GM12878 (cell line): ENCODE data around the gene DNMT3A. TPM values are rescaled to one million over a fixed set of nuclear protein-coding genes. Genes with fewer than 3 reads are reported as not detected.

Source experiments
- BACH1 ChIP-seq: fragments of 450-650 bp; IDR thresholded peaks from 2 replicates; pipeline ENCODE4 v1.6.1; 2017; ENCODE audit warnings: mild to moderate bottlenecking, borderline replicate concordance
- CEBPB ChIP-seq, 2 experiments: fragments of 150-350 bp in 1 of 2; IDR thresholded peaks; 2 replicates each; pipeline ENCODE4 v1.6.1; 2012 to 2014; ENCODE audit warnings: low read depth in 2 of 2, low read length in 2 of 2, borderline replicate concordance in 1 of 2, inconsistent platforms in 1 of 2
- CHD4 ChIP-seq: fragments of 200-600 bp; sonication (generic); IDR thresholded peaks from 2 replicates; pipeline ENCODE4 v1.6.1; 2016; ENCODE audit warnings: mild to moderate bottlenecking
- CREM ChIP-seq: IDR thresholded peaks from 2 replicates; pipeline ENCODE4 v1.6.1; 2014; ENCODE audit warnings: antibody characterized with exemption, low read depth
- DPF2 ChIP-seq: fragments of 450-650 bp; IDR thresholded peaks from 2 replicates; pipeline ENCODE4 v1.6.1; 2017; ENCODE audit warnings: mild to moderate bottlenecking
- EP300 ChIP-seq, 2 experiments: fragments of 150-350 bp in 1 of 2; IDR thresholded peaks; 2 replicates each; pipeline ENCODE4 v1.6.1; 2011 to 2012; ENCODE audit warnings: low read depth in 2 of 2, low read length in 2 of 2, borderline replicate concordance in 1 of 2, improper control_type of control experiment in 1 of 2, inconsistent platforms in 1 of 2; ENCODE audit not compliant: control insufficient read depth in 1 of 2
- ETV6 ChIP-seq, 2 experiments: fragments of 450-650 bp in 1 of 2; IDR thresholded peaks in 1 of 2; conservative IDR thresholded peaks in 1 of 2; 2 replicates each; pipeline ENCODE4 v1.6.1; 2014; ENCODE audit warnings: antibody characterized with exemption in 1 of 2, borderline replicate concordance in 1 of 2, low read depth in 1 of 2, mild to moderate bottlenecking in 1 of 2, moderate library complexity in 1 of 2
- HCFC1 ChIP-seq: fragments of 150-350 bp; IDR thresholded peaks from 2 replicates; pipeline ENCODE4 v1.6.1; 2014; ENCODE audit warnings: low read length
- HDGF ChIP-seq: fragments of 450-650 bp; IDR thresholded peaks from 2 replicates; pipeline ENCODE4 v1.6.1; 2016; ENCODE audit warnings: antibody characterized with exemption
- KDM1A ChIP-seq: fragments of 200-600 bp; sonication (generic); IDR thresholded peaks from 2 replicates; pipeline ENCODE4 v1.6.1; 2016; ENCODE audit warnings: borderline replicate concordance
- NFIC ChIP-seq: IDR thresholded peaks from 2 replicates; pipeline ENCODE4 v1.6.1; 2012; ENCODE audit warnings: low read depth, mild to moderate bottlenecking, inconsistent platforms, low read length, moderate library complexity
- NFYB ChIP-seq: IDR thresholded peaks from 2 replicates; pipeline ENCODE4 v1.6.1; 2011; ENCODE audit warnings: low read depth, mild to moderate bottlenecking, low read length, improper control_type of control experiment, moderate library complexity; ENCODE audit not compliant: insufficient read depth
- PAX5 ChIP-seq: IDR thresholded peaks from 2 replicates; pipeline ENCODE4 v1.6.1; 2011; ENCODE audit warnings: low read depth, low read length, borderline replicate concordance
- RAD21 ChIP-seq: IDR thresholded peaks from 2 replicates; pipeline ENCODE4 v1.6.1; 2011; ENCODE audit warnings: mild to moderate bottlenecking, low read depth, low read length, moderate library complexity; ENCODE audit not compliant: insufficient read depth
- RELA ChIP-seq: fragments of 450-650 bp; IDR thresholded peaks from 2 replicates; pipeline ENCODE4 v1.8.0; 2014; ENCODE audit warnings: borderline replicate concordance; ENCODE audit not compliant: partially characterized antibody
- RFX5 ChIP-seq: IDR thresholded peaks from 2 replicates; pipeline ENCODE4 v1.6.1; 2011; ENCODE audit warnings: low read depth, low read length, improper control_type of control experiment
- TBL1XR1 ChIP-seq: IDR thresholded peaks from 2 replicates; pipeline ENCODE4 v1.6.1; 2012; ENCODE audit warnings: low read depth, low read length, improper control_type of control experiment
- polyA plus RNA-seq, 11 experiments: library from polyadenylated mRNA; depleted of rRNA in 4 of 11; unstranded in 6 of 11; stranded (reverse) in 5 of 11; fragments of >200 nt; fragmentation: Nextera tagmentation in 4 of 11; fragmentation: Illumina TruSeq in 1 of 11; extraction: Ambion mirVana in 4 of 11; extraction: Trizol in 1 of 11; gene quantifications; 1 replicate in 1 of 11; 2 replicates in 10 of 11; pipeline versions ENCODE4 v1.2.1 to v1.2.3, GENCODE V29; 2011 to 2016; ENCODE audit warnings: inconsistent platforms in 2 of 11, missing spikeins in 2 of 11, low read depth in 1 of 11
- total RNA-seq, 4 experiments: library from RNA; depleted of rRNA in 3 of 4; stranded (reverse); fragments of >200 nt in 3 of 4; fragmentation: Illumina TruSeq in 1 of 4; extraction: Trizol in 1 of 4; gene quantifications; 2 replicates each; pipeline versions ENCODE4 v1.2.1 to v1.2.3, GENCODE V29; 2013 to 2021
- TF ChIP-seq, protein P1 (sequence below): fragments of 450-650 bp; formaldehyde crosslinking; IDR thresholded peaks from 2 replicates; pipeline ENCODE4 v1.4.0; 2020; ENCODE audit warnings: mild to moderate bottlenecking, moderate library complexity
- TF ChIP-seq, protein P2 (sequence below), 3 experiments: IDR thresholded peaks in 2 of 3; conservative IDR thresholded peaks in 1 of 3; 2 replicates each; pipeline ENCODE4 v1.5.1; 2011; ENCODE audit warnings: low read depth in 3 of 3, low read length in 3 of 3, mild to moderate bottlenecking in 3 of 3, control low read depth in 2 of 3, moderate library complexity in 2 of 3, inconsistent platforms in 1 of 3, mixed read lengths in 1 of 3; ENCODE audit not compliant: control insufficient read depth in 2 of 3, insufficient read depth in 1 of 3; ENCODE audit errors: extremely low read depth in 1 of 3
- TF ChIP-seq, protein P3 (sequence below): IDR thresholded peaks from 2 replicates; pipeline ENCODE4 v1.6.1; 2011; ENCODE audit warnings: low read depth, low read length, improper control_type of control experiment, borderline replicate concordance
- TF ChIP-seq, protein P4 (sequence below): IDR thresholded peaks from 2 replicates; pipeline ENCODE4 v1.6.1; 2011; ENCODE audit warnings: mild to moderate bottlenecking, low read depth, low read length, moderate library complexity; ENCODE audit not compliant: insufficient replicate concordance

DNMT3A gene
- total and polyA plus RNA-seq, 10 of the 15 experiments (the other 5 are each of a cell fraction or from before 2014, with no cell fraction given) = 7.4 to 51.6 (median 17.4) TPM

DNA sequence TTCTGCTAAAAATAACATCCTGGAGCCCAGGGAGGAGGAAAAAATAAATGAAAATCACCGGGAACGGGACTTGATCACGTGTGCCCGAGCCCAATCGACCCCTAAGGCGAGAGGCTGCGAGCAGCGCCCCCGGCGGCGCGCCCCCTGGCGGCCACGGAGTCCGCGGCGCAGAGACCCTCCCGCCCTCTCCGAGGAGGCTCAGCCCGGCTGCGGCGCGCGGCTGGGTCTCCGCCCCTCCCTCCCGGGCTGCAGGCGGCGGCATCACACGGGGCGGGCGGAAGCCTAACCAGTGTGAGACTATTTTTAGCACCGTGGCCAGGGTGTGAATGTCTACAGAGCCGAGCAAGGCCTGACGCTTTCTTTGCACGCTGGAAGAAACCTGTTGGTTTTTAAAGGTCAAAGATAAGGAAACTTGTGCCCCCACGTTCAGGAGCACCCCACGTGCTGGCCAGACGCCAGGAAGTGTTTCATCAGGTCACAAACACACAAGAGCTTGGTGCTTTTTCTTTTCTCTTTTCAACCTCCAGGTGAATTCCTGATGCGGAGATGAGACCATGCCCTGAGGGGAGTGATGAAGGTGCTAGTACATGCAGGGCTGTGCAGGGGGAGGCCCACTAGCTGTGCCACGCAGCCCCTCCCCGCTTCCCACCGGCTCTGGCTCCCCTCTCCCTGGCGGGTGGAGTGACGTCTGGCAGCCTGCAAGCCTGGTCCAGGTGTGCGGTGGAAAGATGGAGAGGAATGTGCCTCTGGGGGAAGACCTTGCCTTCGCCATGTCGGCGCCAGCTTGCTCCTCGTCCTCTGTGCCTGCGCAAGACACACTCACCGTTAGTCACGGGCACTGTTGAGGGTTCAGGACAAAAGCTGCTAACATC is 35.3 kb upstream of the DNMT3A start (continued):
- TF ChIP-seq KDM1A (no peak), CREM (peak; percentile 59; the same call in 1 of the 2 replicates), ETV6 (conservative IDR thresholded peaks at IDR 0.05 in 1 of 2, IDR thresholded peaks at IDR 0.05 in 1 of 2; ENCODE audit: borderline replicate concordance in 1 of 2, low read depth in 1 of 2) (peak in 1 of 2 experiments; percentile 79; a peak in 2 of 4 replicates), TBL1XR1 (peak; percentile 96), RFX5 (peak; percentile 34; the same call in 1 of the 2 replicates), HDGF (0 out of 2 replicates have a peak, but pooled peaks have one; percentile 79), RAD21 (peak; percentile 76), PAX5 (peak; percentile 82), RELA (peak; percentile 86), NFYB (no peak), CEBPB (IDR thresholded peaks at IDR 0.05; ENCODE audit: borderline replicate concordance in 1 of 2, low read depth in 2 of 2, low read length in 2 of 2) (no peak; a peak in 1 of 4 replicates), NFIC (peak; percentile 75; the same call in 1 of the 2 replicates), EP300 (IDR thresholded peaks at IDR 0.05; ENCODE audit: borderline replicate concordance in 1 of 2, control insufficient read depth in 1 of 2, low read depth in 2 of 2, low read length in 2 of 2) (peak; percentile 86 to 94), BACH1 (peak; percentile 89; the same call in 1 of the 2 replicates), DPF2 (peak; percentile 91), HCFC1 (no peak), CHD4 (no peak)
- TF ChIP-seq, protein P1, sequence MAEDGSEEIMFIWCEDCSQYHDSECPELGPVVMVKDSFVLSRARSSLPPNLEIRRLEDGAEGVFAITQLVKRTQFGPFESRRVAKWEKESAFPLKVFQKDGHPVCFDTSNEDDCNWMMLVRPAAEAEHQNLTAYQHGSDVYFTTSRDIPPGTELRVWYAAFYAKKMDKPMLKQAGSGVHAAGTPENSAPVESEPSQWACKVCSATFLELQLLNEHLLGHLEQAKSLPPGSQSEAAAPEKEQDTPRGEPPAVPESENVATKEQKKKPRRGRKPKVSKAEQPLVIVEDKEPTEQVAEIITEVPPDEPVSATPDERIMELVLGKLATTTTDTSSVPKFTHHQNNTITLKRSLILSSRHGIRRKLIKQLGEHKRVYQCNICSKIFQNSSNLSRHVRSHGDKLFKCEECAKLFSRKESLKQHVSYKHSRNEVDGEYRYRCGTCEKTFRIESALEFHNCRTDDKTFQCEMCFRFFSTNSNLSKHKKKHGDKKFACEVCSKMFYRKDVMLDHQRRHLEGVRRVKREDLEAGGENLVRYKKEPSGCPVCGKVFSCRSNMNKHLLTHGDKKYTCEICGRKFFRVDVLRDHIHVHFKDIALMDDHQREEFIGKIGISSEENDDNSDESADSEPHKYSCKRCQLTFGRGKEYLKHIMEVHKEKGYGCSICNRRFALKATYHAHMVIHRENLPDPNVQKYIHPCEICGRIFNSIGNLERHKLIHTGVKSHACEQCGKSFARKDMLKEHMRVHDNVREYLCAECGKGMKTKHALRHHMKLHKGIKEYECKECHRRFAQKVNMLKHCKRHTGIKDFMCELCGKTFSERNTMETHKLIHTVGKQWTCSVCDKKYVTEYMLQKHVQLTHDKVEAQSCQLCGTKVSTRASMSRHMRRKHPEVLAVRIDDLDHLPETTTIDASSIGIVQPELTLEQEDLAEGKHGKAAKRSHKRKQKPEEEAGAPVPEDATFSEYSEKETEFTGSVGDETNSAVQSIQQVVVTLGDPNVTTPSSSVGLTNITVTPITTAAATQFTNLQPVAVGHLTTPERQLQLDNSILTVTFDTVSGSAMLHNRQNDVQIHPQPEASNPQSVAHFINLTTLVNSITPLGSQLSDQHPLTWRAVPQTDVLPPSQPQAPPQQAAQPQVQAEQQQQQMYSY (CRISPR knock-in tag) = no peak
- TF ChIP-seq, protein P2, sequence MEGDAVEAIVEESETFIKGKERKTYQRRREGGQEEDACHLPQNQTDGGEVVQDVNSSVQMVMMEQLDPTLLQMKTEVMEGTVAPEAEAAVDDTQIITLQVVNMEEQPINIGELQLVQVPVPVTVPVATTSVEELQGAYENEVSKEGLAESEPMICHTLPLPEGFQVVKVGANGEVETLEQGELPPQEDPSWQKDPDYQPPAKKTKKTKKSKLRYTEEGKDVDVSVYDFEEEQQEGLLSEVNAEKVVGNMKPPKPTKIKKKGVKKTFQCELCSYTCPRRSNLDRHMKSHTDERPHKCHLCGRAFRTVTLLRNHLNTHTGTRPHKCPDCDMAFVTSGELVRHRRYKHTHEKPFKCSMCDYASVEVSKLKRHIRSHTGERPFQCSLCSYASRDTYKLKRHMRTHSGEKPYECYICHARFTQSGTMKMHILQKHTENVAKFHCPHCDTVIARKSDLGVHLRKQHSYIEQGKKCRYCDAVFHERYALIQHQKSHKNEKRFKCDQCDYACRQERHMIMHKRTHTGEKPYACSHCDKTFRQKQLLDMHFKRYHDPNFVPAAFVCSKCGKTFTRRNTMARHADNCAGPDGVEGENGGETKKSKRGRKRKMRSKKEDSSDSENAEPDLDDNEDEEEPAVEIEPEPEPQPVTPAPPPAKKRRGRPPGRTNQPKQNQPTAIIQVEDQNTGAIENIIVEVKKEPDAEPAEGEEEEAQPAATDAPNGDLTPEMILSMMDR (IDR thresholded peaks at IDR 0.05 in 2 of 3, conservative IDR thresholded peaks at IDR 0.05 in 1 of 3; ENCODE audit: control insufficient read depth in 2 of 3, extremely low read depth in 1 of 3, insufficient read depth in 1 of 3, low read depth in 3 of 3, low read length in 3 of 3) = peak; percentile 75 to 96 (median 92); a peak in 5 of 6 replicates
- TF ChIP-seq, protein P3, sequence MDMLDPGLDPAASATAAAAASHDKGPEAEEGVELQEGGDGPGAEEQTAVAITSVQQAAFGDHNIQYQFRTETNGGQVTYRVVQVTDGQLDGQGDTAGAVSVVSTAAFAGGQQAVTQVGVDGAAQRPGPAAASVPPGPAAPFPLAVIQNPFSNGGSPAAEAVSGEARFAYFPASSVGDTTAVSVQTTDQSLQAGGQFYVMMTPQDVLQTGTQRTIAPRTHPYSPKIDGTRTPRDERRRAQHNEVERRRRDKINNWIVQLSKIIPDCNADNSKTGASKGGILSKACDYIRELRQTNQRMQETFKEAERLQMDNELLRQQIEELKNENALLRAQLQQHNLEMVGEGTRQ = peak; percentile 57
- TF ChIP-seq, protein P4, sequence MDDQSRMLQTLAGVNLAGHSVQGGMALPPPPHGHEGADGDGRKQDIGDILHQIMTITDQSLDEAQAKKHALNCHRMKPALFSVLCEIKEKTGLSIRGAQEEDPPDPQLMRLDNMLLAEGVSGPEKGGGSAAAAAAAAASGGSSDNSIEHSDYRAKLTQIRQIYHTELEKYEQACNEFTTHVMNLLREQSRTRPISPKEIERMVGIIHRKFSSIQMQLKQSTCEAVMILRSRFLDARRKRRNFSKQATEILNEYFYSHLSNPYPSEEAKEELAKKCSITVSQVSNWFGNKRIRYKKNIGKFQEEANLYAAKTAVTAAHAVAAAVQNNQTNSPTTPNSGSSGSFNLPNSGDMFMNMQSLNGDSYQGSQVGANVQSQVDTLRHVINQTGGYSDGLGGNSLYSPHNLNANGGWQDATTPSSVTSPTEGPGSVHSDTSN = no peak
